GOT3 (cell line): ENCODE results near the gene AMOTL2.

ENCODE experiments used
- DNase-seq: peaks from one replicate; lab custom pipeline; 2025; ENCODE audit warnings: mixed read lengths; lab: John Stamatoyannopoulos, UW

Gene AMOTL2

GRCh38 chr3:134374105-134374790 is at the start of gene AMOTL2:
Gene AMOTL2 (minus strand): TSS chr3:134374447. CDS start chr3:134371433, 3,014 bp downstream.
- peak; percentile 90 for DNase-seq

- no peak for DNase-seq
Measured at GRCh38 chr3:134423153-134423552, 48.9 kb upstream of the AMOTL2 start.

- no peak for DNase-seq
Measured at GRCh38 chr3:134419960-134420321, 45.7 kb upstream of the AMOTL2 start.

GRCh38 chr3:134419214-134419959 is 45.1 kb upstream of the AMOTL2 start:
- DNase-seq: no peak

GRCh38 chr3:134409041-134409440 is 34.8 kb upstream of the AMOTL2 start:
- no peak for DNase-seq

- DNase-seq: no peak
Measured at GRCh38 chr3:134407239-134407625, 33.0 kb upstream of the AMOTL2 start.

- DNase-seq: no peak
Measured at GRCh38 chr3:134406331-134407238, 32.3 kb upstream of the AMOTL2 start.

GRCh38 chr3:134404366-134404885 is 30.2 kb upstream of the AMOTL2 start:
- DNase-seq: no peak

- no peak for DNase-seq
Measured at GRCh38 chr3:134397755-134398154, 23.5 kb upstream of the AMOTL2 start.

GRCh38 chr3:134395103-134395502 is 20.9 kb upstream of the AMOTL2 start:
- no peak for DNase-seq

GRCh38 chr3:134394380-134394779 is 20.1 kb upstream of the AMOTL2 start:
- DNase-seq: no peak

- no peak for DNase-seq
Measured at GRCh38 chr3:134393074-134393473, 18.8 kb upstream of the AMOTL2 start.

- DNase-seq: no peak
Measured at GRCh38 chr3:134392336-134392983, 18.2 kb upstream of the AMOTL2 start.

GRCh38 chr3:134389865-134390264 is 15.6 kb upstream of the AMOTL2 start:
- DNase-seq: no peak

GRCh38 chr3:134388788-134389485 is 14.7 kb upstream of the AMOTL2 start:
- no peak for DNase-seq

- DNase-seq: no peak
Measured at GRCh38 chr3:134388292-134388691, 14.0 kb upstream of the AMOTL2 start.

- DNase-seq: no peak
Measured at GRCh38 chr3:134387293-134387692, 13.0 kb upstream of the AMOTL2 start.

- DNase-seq: no peak
Measured at GRCh38 chr3:134384963-134385362, 10.7 kb upstream of the AMOTL2 start.

GRCh38 chr3:134381831-134382442 is 7.7 kb upstream of the AMOTL2 start:
- DNase-seq: no peak

- no peak for DNase-seq
Measured at GRCh38 chr3:134381076-134381475, 6.8 kb upstream of the AMOTL2 start.

GRCh38 chr3:134380249-134380648 is 6.0 kb upstream of the AMOTL2 start:
- DNase-seq: no peak
